Aorta (tissue), 5 donors: ENCODE data around the gene BMP10. TPM values are rescaled to one million over a fixed set of nuclear protein-coding genes. Genes with fewer than 3 reads are reported as not detected.

Experiments used
- ATAC-seq: fragments of 200-7000 bp; cut with Tn5 transposase; one replicate; pipeline ENCODE4 v1.9.1; 2022; ENCODE audit warnings: moderate library complexity; ENCODE audit not compliant: low FRiP score
- DNase-seq, 2 donors: peaks; one replicate each; pipeline ENCODE4 v3.0.0-alpha.2; 2020
- H3K27ac ChIP-seq, 2 donors: one replicate each; pipeline ENCODE4 v1.5.1; 2013; ENCODE audit warnings: low read length in 2 of 2, mild to moderate bottlenecking in 2 of 2, moderate library complexity in 2 of 2, control low read depth in 1 of 2, inconsistent platforms in 1 of 2, low read depth in 1 of 2
- H3K27me3 ChIP-seq, 2 donors: one replicate each; pipeline ENCODE4 v1.6.1; 2013; ENCODE audit warnings: control low read depth in 1 of 2, low read length in 1 of 2, mild to moderate bottlenecking in 1 of 2, moderate library complexity in 1 of 2; ENCODE audit not compliant: insufficient read depth in 2 of 2, control insufficient read depth in 1 of 2
- H3K36me3 ChIP-seq, 2 donors: one replicate each; pipeline ENCODE4 v1.6.1; 2013; ENCODE audit warnings: control low read depth in 1 of 2, low read length in 1 of 2, mild to moderate bottlenecking in 1 of 2; ENCODE audit not compliant: insufficient read depth in 2 of 2, control insufficient read depth in 1 of 2
- H3K4me1 ChIP-seq, 2 donors: one replicate each; pipeline ENCODE4 v1.6.1; 2013; ENCODE audit warnings: low read length in 2 of 2, control low read depth in 1 of 2, mild to moderate bottlenecking in 1 of 2, moderate library complexity in 1 of 2; ENCODE audit not compliant: insufficient read depth in 2 of 2, control insufficient read depth in 1 of 2
- H3K4me3 ChIP-seq, 2 donors: one replicate each; pipeline ENCODE4 v1.5.1; 2013; ENCODE audit warnings: low read length in 2 of 2, control low read depth in 1 of 2, mild to moderate bottlenecking in 1 of 2
- H3K9me3 ChIP-seq: one replicate; pipeline ENCODE4 v1.6.1; 2013; ENCODE audit warnings: mild to moderate bottlenecking, low read length; ENCODE audit not compliant: control insufficient read depth
- WGBS, 2 donors: extraction: QIAGEN DNeasy Blood & Tissue Kit; methylation state at CpG; one replicate each; pipeline ENCODE4 v1.1.7; 2013; 5-methylcytosine and 5-hydroxymethylcytosine counted together
- intact Hi-C, 2 donors: fragments of 100-400 bp; cut with DNase I; formaldehyde crosslinking; loops; one replicate each; pipeline versions ENCODE4 v1.14.2 to v1.15.0; 2022
- polyA plus RNA-seq, 2 donors: library from polyadenylated mRNA; stranded (reverse); fragments of 200-250 nt; gene quantifications; one replicate each; pipeline ENCODE4 v1.2.3, GENCODE V29; 2013
- total RNA-seq, 2 donors: library from RNA; stranded (reverse); fragmentation: NEBNext Ultra II Directional; extraction: Animal tissue kit (Norgen Biotek cat#: 25700); gene quantifications; one replicate each; pipeline ENCODE4 v1.2.1, GENCODE V29; 2021
- donor health status: healthy with polysubstance abuse.
- donor health status: Bipolar disorder and iron deficiency.
- donor health status: DM: no; HTN: no; CAD: no.
- donor health status: DM: no; HTN: no; CAD: no.
- donor health status: DM: yes; HTN: yes; CAD: no.

The BMP10 gene
- total and polyA plus RNA-seq, 4 donors: not detected

GRCh38 chr2:68850524-68850923 lies 20.7 kb downstream of the BMP10 start:
- no peak for ATAC-seq
- no peak for DNase-seq
- H3K4me3 ChIP-seq: no peak overlapping the region
- intact Hi-C loops: no loop called here
- H3K27me3 ChIP-seq: peaks cover 0 to 2% of the 10 kb centered on the region in 2 donors
- no peaks in the 10 kb centered on the region for H3K36me3 ChIP-seq
- H3K9me3 ChIP-seq: peaks cover 3% of the 10 kb centered on the region
- 75 to 88% methylated on average over 3 of the region's 3 CpGs for WGBS, 2 donors
- H3K4me1 ChIP-seq: no peaks in the 10 kb centered on the region
- H3K27ac ChIP-seq: no peak overlapping the region

DNA sequence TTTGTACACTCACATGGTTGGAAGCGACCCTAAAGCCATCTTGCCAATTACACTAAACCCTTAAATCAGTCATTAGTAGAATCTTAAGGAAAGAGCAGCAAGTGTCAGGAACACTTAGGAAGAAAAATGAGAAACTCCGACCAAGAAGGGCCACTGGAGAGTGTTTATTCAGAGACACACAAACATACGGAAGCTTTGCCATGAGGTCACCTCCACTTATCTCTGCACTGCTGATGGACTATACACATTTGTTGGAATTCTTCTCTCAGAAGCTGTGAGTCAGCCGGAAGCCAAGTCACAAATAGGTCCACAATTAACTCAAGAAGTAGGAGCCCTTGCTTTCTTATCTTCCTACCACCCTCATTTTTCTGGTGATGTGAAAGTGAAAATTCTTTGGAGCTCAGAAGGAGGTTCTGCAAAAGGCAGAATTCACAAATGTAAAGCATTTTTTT lies 21.6 kb downstream of the BMP10 start:
- no peak overlapping the region for H3K27ac ChIP-seq
- intact Hi-C loops: no loop called here
- ATAC-seq: no peak
- 50 to 52% methylated on average over 4 of the region's 4 CpGs for WGBS, 2 donors
- no peaks in the 10 kb centered on the region for H3K36me3 ChIP-seq
- no peak for DNase-seq
- peaks cover 0 to 2% of the 10 kb centered on the region in 2 donors for H3K27me3 ChIP-seq
- peaks cover 3% of the 10 kb centered on the region for H3K9me3 ChIP-seq
- H3K4me3 ChIP-seq: no peak overlapping the region
- H3K4me1 ChIP-seq: no peaks in the 10 kb centered on the region

DNA sequence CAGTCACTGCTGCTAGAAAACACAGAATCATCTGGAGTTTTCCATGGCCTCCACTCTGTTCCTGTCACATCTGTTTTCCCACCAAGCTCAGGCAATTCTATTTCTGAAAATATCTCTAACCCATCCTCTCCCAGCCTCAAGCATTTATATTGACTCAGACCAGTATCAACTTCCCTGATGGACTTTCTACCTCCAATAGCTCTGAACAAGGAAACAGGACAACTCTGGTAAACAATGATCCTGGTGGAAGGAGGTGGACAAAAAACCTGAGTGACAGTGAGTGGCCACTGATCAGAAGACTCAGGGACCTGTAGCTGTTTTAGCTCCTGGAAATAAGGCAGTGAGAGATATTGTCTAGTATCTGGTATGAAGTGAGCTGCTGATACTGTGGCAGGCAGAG lies 23.4 kb downstream of the BMP10 start:
- no peak for DNase-seq
- Histone ChIP-seq H3K27ac (no peak overlapping the region), H3K9me3 (peaks cover 3% of the 10 kb centered on the region), H3K4me1 (no peaks in the 10 kb centered on the region), H3K27me3 (peaks cover 0 to 2% of the 10 kb centered on the region in 2 donors), H3K36me3 (no peaks in the 10 kb centered on the region), H3K4me3 (no peak overlapping the region)
- intact Hi-C loops: no loop called here
- ATAC-seq: no peak

- H3K36me3 ChIP-seq: no peaks in the 10 kb centered on the region
- no peak overlapping the region for H3K27ac ChIP-seq
- H3K4me3 ChIP-seq: no peak overlapping the region
- WGBS, 2 donors: 70 to 74% methylated on average over 3 of the region's 3 CpGs
- no peaks in the 10 kb centered on the region for H3K4me1 ChIP-seq
- intact Hi-C loops: no loop called here
- H3K27me3 ChIP-seq: peaks cover 0 to 2% of the 10 kb centered on the region in 2 donors
- ATAC-seq (no peak), DNase-seq (no peak)
- peaks cover 3% of the 10 kb centered on the region for H3K9me3 ChIP-seq
Measured at GRCh38 chr2:68846091-68846490, 25.1 kb downstream of the BMP10 start.

- no peaks in the 10 kb centered on the region for H3K4me1 ChIP-seq
- peaks cover 0 to 2% of the 10 kb centered on the region in 2 donors for H3K27me3 ChIP-seq
- no peak for DNase-seq
- WGBS, 2 donors: 90 to 94% methylated on average over 2 of the region's 2 CpGs
- no peaks in the 10 kb centered on the region for H3K36me3 ChIP-seq
- ATAC-seq: no peak
- intact Hi-C loops: no loop called here
- H3K27ac ChIP-seq: no peak overlapping the region
- no peak overlapping the region for H3K4me3 ChIP-seq
- peaks cover 3% of the 10 kb centered on the region for H3K9me3 ChIP-seq
Measured at GRCh38 chr2:68845043-68845442, 26.2 kb downstream of the BMP10 start.

- intact Hi-C loops: loop anchor here in 1 of 2 donors (5.0 kb wide), 1 partner anchor 68 kb away; no protein-coding TSS in a partner anchor
Measured at GRCh38 chr2:68839260-68839833, 31.9 kb downstream of the BMP10 start.

DNA sequence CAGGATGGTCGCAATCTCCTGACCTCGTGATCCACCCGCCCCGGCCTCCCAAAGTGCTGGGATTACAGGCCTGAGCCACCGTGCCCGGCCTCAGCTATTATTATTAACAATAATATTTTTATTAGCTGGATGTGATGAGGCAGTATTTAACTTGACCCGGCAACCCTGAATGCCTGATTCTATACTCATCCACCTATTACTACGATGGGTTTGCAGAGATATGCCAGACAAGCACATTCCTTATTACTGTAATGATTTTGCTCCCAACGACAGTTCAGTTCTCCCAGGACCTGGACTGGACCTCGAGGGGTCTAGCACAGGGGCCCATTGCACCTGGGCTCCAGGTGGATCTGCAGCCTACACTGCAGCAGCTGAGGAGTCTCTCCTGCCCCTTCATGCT lies 32.6 kb downstream of the BMP10 start:
- ATAC-seq: no peak

More at GRCh38 chr2:68839260-68839833, 31.9 kb downstream of the BMP10 start:
- Histone ChIP-seq H3K36me3 (no peaks in the 10 kb centered on the region), H3K4me1 (no peaks in the 10 kb centered on the region), H3K27ac (no peak overlapping the region), H3K4me3 (no peak overlapping the region), H3K9me3 (no peaks in the 10 kb centered on the region), H3K27me3 (no peaks in the 10 kb centered on the region)
- DNase-seq (no peak), ATAC-seq (no peak)
- WGBS, 2 donors: 90 to 92% methylated on average over 2 of the region's 2 CpGs

GRCh38 chr2:68837861-68838341 lies 33.3 kb downstream of the BMP10 start:
- intact Hi-C loops: loop anchor here in 1 of 2 donors (5.0 kb wide), 1 partner anchor 69 kb away; no protein-coding TSS in a partner anchor

More for the DNA sequence above, 32.6 kb downstream of the BMP10 start:
- Histone ChIP-seq H3K4me3 (no peak overlapping the region), H3K27ac (no peak overlapping the region), H3K27me3 (no peaks in the 10 kb centered on the region), H3K9me3 (no peaks in the 10 kb centered on the region), H3K36me3 (no peaks in the 10 kb centered on the region), H3K4me1 (no peaks in the 10 kb centered on the region)
- 87 to 91% methylated on average over 10 of the region's 10 CpGs for WGBS, 2 donors
- no peak for DNase-seq
- intact Hi-C loops: loop anchor here in 1 of 2 donors (5.0 kb wide), 1 partner anchor 69 kb away; no protein-coding TSS in a partner anchor

More at GRCh38 chr2:68837861-68838341, 33.3 kb downstream of the BMP10 start:
- no peak for DNase-seq
- Histone ChIP-seq H3K27me3 (no peaks in the 10 kb centered on the region), H3K4me3 (no peak overlapping the region), H3K27ac (no peak overlapping the region), H3K9me3 (no peaks in the 10 kb centered on the region), H3K36me3 (no peaks in the 10 kb centered on the region), H3K4me1 (no peaks in the 10 kb centered on the region)
- no peak for ATAC-seq
- WGBS, 2 donors: 82 to 83% methylated on average over 3 of the region's 3 CpGs
